Measurements from ENCODE around the gene GFPT2.

The GFPT2 gene

DNA sequence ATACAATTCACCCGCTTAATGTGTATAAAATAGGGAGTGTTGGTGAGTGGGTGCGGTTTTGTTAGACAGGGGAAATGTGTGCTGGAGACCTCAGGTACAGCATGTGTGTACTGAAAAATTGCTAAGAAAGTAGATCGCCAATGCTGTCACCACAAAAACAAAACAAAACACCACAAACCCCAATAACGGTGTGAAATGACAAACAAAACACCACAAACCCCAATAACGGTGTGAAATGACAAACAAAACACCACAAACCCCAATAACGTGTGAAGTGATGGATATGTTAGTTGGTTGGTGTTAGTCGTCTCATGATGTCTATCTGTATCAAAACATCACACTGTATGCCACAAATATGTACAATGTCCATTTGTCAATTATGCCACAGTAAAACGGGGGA is 14.2 kb upstream of the GFPT2 start:
- Histone ChIP-seq H2AK5ac (ENCODE audit: low read length, severe bottlenecking) (no peak overlapping the region), H3K9ac (ENCODE audit: low read length) (no peak overlapping the region), H2BK120ac (ENCODE audit: low read depth, low read length) (no peak overlapping the region), H3K14ac (ENCODE audit: low read length in 2 of 2) (no peak overlapping the region), H3K4ac (ENCODE audit: low read depth in 1 of 2, low read length in 2 of 2) (no peak overlapping the region), H3K4me3 (ENCODE audit: insufficient read depth in 1 of 2, low read depth in 1 of 2, low read length in 2 of 2) (no peak overlapping the region), H3K27ac (ENCODE audit: low read length, poor library complexity, severe bottlenecking) (no peak overlapping the region), H3K4me1 (ENCODE audit: control insufficient read depth, insufficient read depth, low read depth, low read length) (peaks cover 3% of the 10 kb centered on the region), H2AFZ (ENCODE audit: low read depth, low read length) (no peak overlapping the region), H2BK15ac (ENCODE audit: low read depth, poor library complexity, severe bottlenecking) (no peak overlapping the region), H2BK5ac (ENCODE audit: low read depth, low read length, poor library complexity, severe bottlenecking) (no peak overlapping the region), H3K79me1 (replicated peaks; ENCODE audit: low read length, poor library complexity, severe bottlenecking) (no peaks in the 10 kb centered on the region), H3K36me3 (ENCODE audit: control insufficient read depth in 1 of 2, insufficient read depth in 2 of 2, low read depth in 1 of 2, low read length in 2 of 2) (no peaks in the 10 kb centered on the region), H4K91ac (ENCODE audit: low read length) (no peak overlapping the region), H3K4me2 (ENCODE audit: low read length, poor library complexity, severe bottlenecking) (no peak overlapping the region), H3K9me3 (ENCODE audit: control insufficient read depth, low read length) (no peaks in the 10 kb centered on the region), H4K8ac (ENCODE audit: low read length) (no peak overlapping the region), H2BK12ac (ENCODE audit: low read length in 2 of 2) (no peak overlapping the region), H3K23ac (ENCODE audit: low read length in 2 of 2) (no peak overlapping the region), H3K18ac (ENCODE audit: low read depth in 1 of 2, low read length in 2 of 2) (no peak overlapping the region), H3K27me3 (ENCODE audit: control insufficient read depth in 1 of 2, insufficient read depth in 1 of 2, low read length in 2 of 2) (no peaks in the 10 kb centered on the region)
- WGBS: 100% methylated on average over 1 of the region's 8 CpGs
- no peak for DNase-seq

DNA sequence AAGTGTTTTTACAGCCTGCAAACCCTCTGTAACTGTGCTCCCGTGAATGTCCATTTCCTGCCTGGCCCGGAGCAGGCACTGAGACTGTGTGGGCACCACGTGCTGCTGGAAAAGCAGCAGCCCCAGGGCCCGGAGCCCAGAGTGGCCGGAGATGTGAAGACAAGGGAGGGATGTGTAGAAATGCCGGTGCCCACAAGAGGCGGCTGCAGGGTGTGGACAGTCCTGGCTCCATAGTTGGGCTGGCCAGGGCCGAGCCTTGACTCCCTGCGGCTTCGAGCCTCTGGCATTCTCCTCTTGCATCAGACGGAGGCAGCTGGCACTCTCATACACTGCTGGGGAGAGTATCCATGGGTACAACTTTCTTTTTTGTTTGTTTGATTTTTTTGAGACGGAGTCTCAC is 13.2 kb upstream of the GFPT2 start:
- no peak for DNase-seq
- Histone ChIP-seq H2BK12ac (ENCODE audit: low read length in 2 of 2) (no peak overlapping the region), H2BK5ac (ENCODE audit: low read depth, low read length, poor library complexity, severe bottlenecking) (no peak overlapping the region), H3K4ac (ENCODE audit: low read depth in 1 of 2, low read length in 2 of 2) (no peak overlapping the region), H3K4me2 (ENCODE audit: low read length, poor library complexity, severe bottlenecking) (no peak overlapping the region), H2BK15ac (ENCODE audit: low read depth, poor library complexity, severe bottlenecking) (no peak overlapping the region), H3K4me3 (ENCODE audit: insufficient read depth in 1 of 2, low read depth in 1 of 2, low read length in 2 of 2) (no peak overlapping the region), H3K23ac (ENCODE audit: low read length in 2 of 2) (no peak overlapping the region), H3K27me3 (ENCODE audit: control insufficient read depth in 1 of 2, insufficient read depth in 1 of 2, low read length in 2 of 2) (no peaks in the 10 kb centered on the region), H4K91ac (ENCODE audit: low read length) (no peak overlapping the region), H3K79me1 (replicated peaks; ENCODE audit: low read length, poor library complexity, severe bottlenecking) (no peaks in the 10 kb centered on the region), H2AFZ (ENCODE audit: low read depth, low read length) (no peak overlapping the region), H2AK5ac (ENCODE audit: low read length, severe bottlenecking) (no peak overlapping the region), H4K8ac (ENCODE audit: low read length) (no peak overlapping the region), H2BK120ac (ENCODE audit: low read depth, low read length) (no peak overlapping the region), H3K9me3 (ENCODE audit: control insufficient read depth, low read length) (no peaks in the 10 kb centered on the region), H3K4me1 (ENCODE audit: control insufficient read depth, insufficient read depth, low read depth, low read length) (peaks cover 7% of the 10 kb centered on the region), H3K27ac (ENCODE audit: low read length, poor library complexity, severe bottlenecking) (no peak overlapping the region), H3K18ac (ENCODE audit: low read depth in 1 of 2, low read length in 2 of 2) (no peak overlapping the region), H3K9ac (ENCODE audit: low read length) (no peak overlapping the region), H3K36me3 (ENCODE audit: control insufficient read depth in 1 of 2, insufficient read depth in 2 of 2, low read depth in 1 of 2, low read length in 2 of 2) (no peaks in the 10 kb centered on the region), H3K14ac (ENCODE audit: low read length in 2 of 2) (no peak overlapping the region)
- WGBS: 80% methylated on average over 12 of the region's 12 CpGs

DNA sequence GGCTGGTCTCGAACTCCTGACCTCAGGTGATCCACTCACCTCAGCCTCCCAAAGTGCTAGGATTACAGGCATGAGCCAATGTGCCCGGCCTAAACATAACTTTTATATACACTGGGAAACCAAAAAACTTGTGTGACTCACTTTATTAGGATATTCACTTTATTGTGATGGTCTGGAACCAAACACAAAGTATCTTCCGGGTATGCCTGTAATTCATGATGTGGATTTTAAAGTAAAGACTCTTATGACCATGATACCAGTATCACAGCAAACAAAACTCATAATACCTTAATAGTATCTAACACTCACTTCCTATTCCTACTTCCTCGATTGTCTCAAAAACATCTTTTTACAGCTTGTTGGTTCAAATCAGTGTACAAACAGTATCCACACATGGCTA is 12.7 kb upstream of the GFPT2 start:
- no peaks in the 10 kb centered on the region for H3K27me3 ChIP-seq (ENCODE audit: control insufficient read depth in 1 of 2, insufficient read depth in 1 of 2, low read length in 2 of 2)
- H3K23ac ChIP-seq (ENCODE audit: low read length in 2 of 2): no peak overlapping the region
- no peak overlapping the region for H2BK5ac ChIP-seq (ENCODE audit: low read depth, low read length, poor library complexity, severe bottlenecking)
- no peak overlapping the region for H3K4me3 ChIP-seq (ENCODE audit: insufficient read depth in 1 of 2, low read depth in 1 of 2, low read length in 2 of 2)
- no peak for DNase-seq
- no peak overlapping the region for H3K14ac ChIP-seq (ENCODE audit: low read length in 2 of 2)
- H3K4me1 ChIP-seq (ENCODE audit: control insufficient read depth, insufficient read depth, low read depth, low read length): peaks cover 7% of the 10 kb centered on the region
- H2AFZ ChIP-seq (ENCODE audit: low read depth, low read length): no peak overlapping the region
- no peak overlapping the region for H4K91ac ChIP-seq (ENCODE audit: low read length)
- no peak overlapping the region for H3K27ac ChIP-seq (ENCODE audit: low read length, poor library complexity, severe bottlenecking)
- no peak overlapping the region for H3K4me2 ChIP-seq (ENCODE audit: low read length, poor library complexity, severe bottlenecking)
- H3K4ac ChIP-seq (ENCODE audit: low read depth in 1 of 2, low read length in 2 of 2): no peak overlapping the region
- no peak overlapping the region for H3K9ac ChIP-seq (ENCODE audit: low read length)
- no peaks in the 10 kb centered on the region for H3K9me3 ChIP-seq (ENCODE audit: control insufficient read depth, low read length)
- H3K36me3 ChIP-seq (ENCODE audit: control insufficient read depth in 1 of 2, insufficient read depth in 2 of 2, low read depth in 1 of 2, low read length in 2 of 2): no peaks in the 10 kb centered on the region
- H4K8ac ChIP-seq (ENCODE audit: low read length): no peak overlapping the region
- H3K79me1 ChIP-seq (replicated peaks; ENCODE audit: low read length, poor library complexity, severe bottlenecking): no peaks in the 10 kb centered on the region
- H2AK5ac ChIP-seq (ENCODE audit: low read length, severe bottlenecking): no peak overlapping the region
- H2BK120ac ChIP-seq (ENCODE audit: low read depth, low read length): no peak overlapping the region
- no peak overlapping the region for H2BK15ac ChIP-seq (ENCODE audit: low read depth, poor library complexity, severe bottlenecking)
- WGBS: 90% methylated on average over 2 of the region's 4 CpGs
- H2BK12ac ChIP-seq (ENCODE audit: low read length in 2 of 2): no peak overlapping the region
- H3K18ac ChIP-seq (ENCODE audit: low read depth in 1 of 2, low read length in 2 of 2): no peak overlapping the region

DNA sequence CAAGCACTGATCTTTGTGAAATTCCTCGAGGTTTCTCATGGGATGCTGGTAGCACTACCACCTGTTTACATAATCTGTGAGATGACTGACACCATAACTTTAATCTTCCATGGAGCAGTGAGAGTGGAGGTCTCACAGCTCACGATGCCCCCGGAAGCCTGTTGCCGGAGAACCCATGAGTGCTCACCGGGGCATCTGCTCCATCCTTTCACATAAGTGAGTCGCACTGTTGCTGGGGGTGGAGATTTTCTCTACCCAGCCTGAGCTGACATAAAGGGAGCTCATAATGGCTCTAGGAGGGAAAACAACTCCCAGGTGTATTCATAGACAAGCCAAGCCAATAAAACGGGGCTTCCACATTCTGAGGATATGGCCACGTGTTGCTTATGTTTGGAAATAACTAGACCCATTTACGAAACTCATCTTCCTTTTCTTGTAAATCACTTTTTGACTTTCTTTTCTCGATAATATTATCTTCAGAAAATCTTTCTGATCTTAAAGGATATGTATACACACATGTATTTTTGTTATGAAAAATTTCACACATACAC is 11.2 kb upstream of the GFPT2 start:
- Histone ChIP-seq H2BK15ac (ENCODE audit: low read depth, poor library complexity, severe bottlenecking) (no peak overlapping the region), H2BK12ac (ENCODE audit: low read length in 2 of 2) (no peak overlapping the region), H4K91ac (ENCODE audit: low read length) (no peak overlapping the region), H3K9me3 (ENCODE audit: control insufficient read depth, low read length) (no peaks in the 10 kb centered on the region), H3K4ac (ENCODE audit: low read depth in 1 of 2, low read length in 2 of 2) (no peak overlapping the region), H2BK5ac (ENCODE audit: low read depth, low read length, poor library complexity, severe bottlenecking) (no peak overlapping the region), H3K27ac (ENCODE audit: low read length, poor library complexity, severe bottlenecking) (no peak overlapping the region), H3K79me1 (replicated peaks; ENCODE audit: low read length, poor library complexity, severe bottlenecking) (no peaks in the 10 kb centered on the region), H3K4me2 (ENCODE audit: low read length, poor library complexity, severe bottlenecking) (no peak overlapping the region), H2AK5ac (ENCODE audit: low read length, severe bottlenecking) (no peak overlapping the region), H3K27me3 (ENCODE audit: control insufficient read depth in 1 of 2, insufficient read depth in 1 of 2, low read length in 2 of 2) (no peaks in the 10 kb centered on the region), H3K36me3 (ENCODE audit: control insufficient read depth in 1 of 2, insufficient read depth in 2 of 2, low read depth in 1 of 2, low read length in 2 of 2) (no peaks in the 10 kb centered on the region), H3K14ac (ENCODE audit: low read length in 2 of 2) (no peak overlapping the region), H3K4me1 (ENCODE audit: control insufficient read depth, insufficient read depth, low read depth, low read length) (peaks cover 7% of the 10 kb centered on the region), H3K4me3 (ENCODE audit: insufficient read depth in 1 of 2, low read depth in 1 of 2, low read length in 2 of 2) (no peak overlapping the region), H3K18ac (ENCODE audit: low read depth in 1 of 2, low read length in 2 of 2) (no peak overlapping the region), H2AFZ (ENCODE audit: low read depth, low read length) (no peak overlapping the region), H2BK120ac (ENCODE audit: low read depth, low read length) (no peak overlapping the region), H4K8ac (ENCODE audit: low read length) (no peak overlapping the region), H3K9ac (ENCODE audit: low read length) (no peak overlapping the region), H3K23ac (ENCODE audit: low read length in 2 of 2) (no peak overlapping the region)
- WGBS: 91% methylated on average over 10 of the region's 10 CpGs
- DNase-seq: no peak

All from mesenchymal stem cell (in vitro differentiated cells and primary cell).